HG02852 (cell line): Measurements from ENCODE around the gene PSMD10.

Source experiments
- ATAC-seq: cut with Tn5 transposase; IDR thresholded peaks from one replicate; pipeline ENCODE4 v1.9.1; 2021; ENCODE audit warnings: mild to moderate bottlenecking, moderate library complexity; ENCODE audit not compliant: unreplicated experiment

Gene PSMD10

GRCh38 chrX:108091264-108091877 is at the start of gene PSMD10, which contains the start of gene ATG4A:
TSS of gene PSMD10 (minus strand) at chrX:108091542. CDS start at chrX:108091520, 22 bp downstream.
TSS of gene ATG4A (plus strand) at chrX:108091778. CDS start at chrX:108091827, 49 bp downstream.
- peak; percentile 95 for ATAC-seq

DNA sequence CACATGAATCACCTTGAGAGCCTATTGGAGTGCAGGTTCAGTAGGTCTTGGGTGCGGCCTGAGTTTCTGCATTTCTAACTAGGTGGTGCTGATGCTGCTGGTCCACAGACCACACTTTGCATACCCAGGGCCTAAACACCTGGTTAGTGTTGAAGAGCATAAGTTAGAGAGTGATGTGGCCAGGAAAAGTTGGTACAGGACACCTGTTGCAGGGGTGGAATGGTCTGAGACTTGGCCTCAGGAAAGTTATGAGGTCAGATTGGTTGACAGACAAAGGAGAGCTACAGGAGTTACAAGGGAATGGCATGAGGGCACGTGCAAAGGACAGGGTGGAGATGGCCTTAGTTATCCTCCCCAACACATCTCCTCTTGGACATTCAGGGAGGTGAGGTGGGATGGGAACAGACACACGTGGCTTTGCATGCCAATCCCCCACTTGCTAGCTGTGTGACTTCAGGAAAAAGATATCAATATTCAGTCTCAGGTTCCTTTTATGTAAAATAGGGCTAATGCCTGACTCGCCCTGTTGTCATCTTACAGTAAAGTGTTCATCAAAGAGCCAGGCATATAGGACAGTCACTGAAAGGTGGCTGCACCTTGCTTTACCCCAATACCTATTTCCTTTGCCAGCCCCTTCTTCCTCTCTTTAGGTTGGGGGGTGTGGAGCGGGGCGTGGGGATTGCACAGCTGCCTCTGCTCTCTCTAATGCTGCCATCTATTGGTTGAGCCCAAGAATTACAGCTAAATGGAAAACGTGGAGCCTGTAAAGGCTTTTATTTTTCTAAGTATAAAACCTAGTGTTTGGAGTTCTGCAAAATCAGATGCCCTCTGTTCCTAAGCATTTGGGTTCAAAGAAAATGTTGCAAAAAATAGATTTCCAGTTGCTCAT is 47.7 kb upstream of the PSMD10 start:
- ATAC-seq = no peak

DNA sequence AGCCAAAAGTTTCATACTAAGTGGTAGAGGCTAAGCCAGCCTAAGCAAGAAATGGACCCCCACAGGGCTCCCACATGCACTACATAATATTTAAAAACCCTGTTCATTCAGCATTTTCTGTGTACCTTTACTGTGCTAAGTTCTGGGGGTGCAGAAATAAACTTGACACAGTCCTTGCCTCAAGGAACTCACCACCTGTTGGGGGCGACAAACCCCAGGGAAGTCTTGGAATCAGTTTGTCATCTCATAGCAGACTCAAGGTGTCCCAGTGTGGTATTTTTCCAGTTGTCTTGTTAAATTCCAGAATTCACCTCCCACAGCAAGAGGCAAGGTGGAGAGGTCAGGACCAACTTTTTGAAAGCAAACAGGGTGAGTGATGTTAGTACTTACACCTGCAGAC is 43.4 kb upstream of the PSMD10 start:
- ATAC-seq = no peak

DNA sequence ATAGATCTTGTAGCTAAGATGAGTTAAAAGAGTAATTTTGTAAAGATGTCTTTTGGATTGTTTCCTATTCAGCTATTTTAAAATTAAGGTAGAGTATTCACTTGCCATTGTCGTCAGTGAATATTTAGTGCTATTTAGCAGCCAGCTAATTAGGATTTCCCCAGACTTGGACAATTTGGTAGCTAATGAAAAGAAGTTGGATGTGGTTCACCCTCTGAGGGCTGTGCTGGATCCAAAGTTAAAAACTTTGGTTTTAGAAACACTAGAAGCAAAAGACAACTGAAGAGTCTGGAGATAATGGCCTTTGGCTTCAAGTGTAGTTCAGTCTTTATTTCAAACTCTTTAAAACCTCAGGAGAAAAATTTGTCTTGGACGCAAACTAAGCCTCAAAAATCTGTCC is 41.5 kb upstream of the PSMD10 start:
- ATAC-seq = no peak

DNA sequence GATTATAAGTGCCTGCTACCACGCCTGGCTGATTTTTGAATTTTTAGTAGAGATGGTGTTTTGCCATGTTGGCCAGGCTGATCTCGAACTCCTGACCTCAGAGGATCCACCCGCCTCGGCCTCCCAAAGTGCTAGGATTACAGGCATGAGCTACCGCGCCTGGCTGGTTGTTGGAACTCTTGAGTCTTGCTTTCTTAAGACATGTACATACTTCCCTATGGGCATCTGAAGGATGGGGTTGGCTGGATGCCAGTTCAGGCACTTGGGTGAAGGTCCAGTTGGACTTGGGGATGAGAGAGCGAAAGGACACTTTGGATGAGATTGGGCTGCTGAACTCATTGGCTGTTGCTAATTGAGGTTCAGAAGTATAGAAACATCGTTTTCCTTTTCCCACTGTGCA is 40.7 kb upstream of the PSMD10 start:
- ATAC-seq = no peak

- ATAC-seq = no peak
These were observed 40.1 kb upstream of the PSMD10 start for GRCh38 chrX:108131471-108131870.

DNA sequence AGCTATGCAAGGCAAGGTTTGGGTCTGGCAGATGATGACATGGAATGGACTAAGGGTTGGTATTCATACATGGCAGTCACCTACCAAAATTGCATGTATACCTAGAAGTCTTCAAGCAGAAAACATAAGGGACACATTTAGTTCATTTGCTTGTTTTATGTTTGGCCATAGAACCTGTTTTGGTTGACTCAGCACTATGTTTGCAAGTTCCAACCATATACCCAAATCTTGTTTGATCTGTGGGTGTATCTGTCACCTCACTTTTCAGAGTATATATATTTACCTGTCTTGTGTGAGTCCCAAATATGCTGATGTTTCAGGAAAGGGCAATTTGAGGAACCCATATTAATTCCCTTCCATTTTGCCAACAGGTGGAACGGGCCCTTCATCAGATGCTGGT is 39.5 kb upstream of the PSMD10 start:
- ATAC-seq = no peak

DNA sequence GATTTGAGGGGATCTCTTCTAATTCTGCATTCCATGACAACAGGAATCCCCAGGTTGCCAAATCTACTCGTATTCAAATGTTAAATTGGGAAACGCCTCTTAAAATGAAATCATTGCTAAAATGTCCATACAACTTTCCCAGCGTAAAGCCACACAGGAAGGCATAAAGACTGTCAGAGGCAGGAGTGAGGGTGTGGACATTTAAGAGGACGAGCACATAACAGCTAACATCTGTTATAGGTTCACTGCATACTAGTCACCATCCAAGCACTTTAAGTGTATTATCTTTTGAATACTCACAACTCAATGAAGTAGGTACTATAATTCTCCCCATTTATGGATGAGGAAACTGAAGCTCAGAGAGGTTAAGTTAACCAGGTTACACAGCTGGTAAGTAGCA is 35.8 kb upstream of the PSMD10 start:
- ATAC-seq = no peak

DNA sequence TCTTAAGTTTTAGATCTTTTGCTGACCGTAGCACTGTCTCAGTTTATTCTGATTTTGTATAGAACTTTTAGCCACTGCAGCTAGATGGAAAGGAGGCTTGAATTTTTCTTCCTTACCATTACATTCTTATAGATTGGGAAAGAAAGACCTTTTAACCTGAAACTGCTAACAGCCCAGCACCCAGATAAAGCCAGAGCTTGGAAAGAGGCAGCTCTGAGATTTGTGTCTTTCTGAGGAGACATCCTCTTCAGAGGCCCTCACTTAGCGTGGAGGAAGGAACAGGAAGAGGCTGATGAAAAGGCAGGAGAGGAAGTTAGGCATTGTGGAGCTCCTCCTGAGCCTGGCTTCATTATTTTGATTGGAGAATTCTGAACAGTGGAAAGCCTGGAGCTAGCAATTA is 35.3 kb upstream of the PSMD10 start:
- ATAC-seq = no peak

- ATAC-seq = no peak
These were observed 32.4 kb upstream of the PSMD10 start for GRCh38 chrX:108123591-108124366.

DNA sequence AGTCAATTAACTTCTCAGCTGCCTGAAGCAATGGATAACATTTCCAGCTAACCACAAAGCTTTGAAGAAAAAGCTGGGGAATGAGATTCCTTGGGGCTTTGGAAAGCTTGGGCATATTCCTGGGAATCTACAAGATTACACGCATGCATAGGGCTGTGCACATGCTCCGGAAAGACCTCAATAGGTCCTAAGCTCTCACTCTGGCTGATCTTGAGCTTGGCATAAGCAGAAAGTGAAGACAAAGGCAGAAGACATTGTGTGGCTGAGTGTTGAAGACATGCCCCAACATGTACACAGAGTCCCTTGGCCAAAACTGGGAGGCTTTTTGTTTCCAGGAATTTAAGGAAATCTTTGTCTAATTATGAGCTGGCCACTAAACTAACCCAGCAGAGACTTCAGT is 31.4 kb upstream of the PSMD10 start:
- ATAC-seq = no peak

DNA sequence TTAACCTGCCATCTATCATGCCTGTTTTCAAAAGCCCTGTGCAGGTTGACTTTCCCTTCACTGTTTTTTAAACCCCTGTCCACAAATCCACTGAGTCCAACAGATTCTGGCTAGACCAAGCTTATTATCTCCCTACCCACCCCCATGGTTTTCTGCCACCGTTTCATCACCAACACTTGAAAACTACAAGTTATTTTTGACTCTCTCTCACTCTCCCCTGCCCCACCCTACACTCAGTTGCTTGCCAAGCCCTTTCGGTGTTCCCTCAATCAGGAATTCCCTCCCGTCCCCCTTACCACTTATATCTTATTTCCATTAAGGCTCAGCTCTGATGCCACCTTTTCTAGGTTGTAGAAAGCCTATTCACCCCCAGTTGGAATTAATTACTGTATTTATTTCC is 29.9 kb upstream of the PSMD10 start:
- ATAC-seq = no peak

DNA sequence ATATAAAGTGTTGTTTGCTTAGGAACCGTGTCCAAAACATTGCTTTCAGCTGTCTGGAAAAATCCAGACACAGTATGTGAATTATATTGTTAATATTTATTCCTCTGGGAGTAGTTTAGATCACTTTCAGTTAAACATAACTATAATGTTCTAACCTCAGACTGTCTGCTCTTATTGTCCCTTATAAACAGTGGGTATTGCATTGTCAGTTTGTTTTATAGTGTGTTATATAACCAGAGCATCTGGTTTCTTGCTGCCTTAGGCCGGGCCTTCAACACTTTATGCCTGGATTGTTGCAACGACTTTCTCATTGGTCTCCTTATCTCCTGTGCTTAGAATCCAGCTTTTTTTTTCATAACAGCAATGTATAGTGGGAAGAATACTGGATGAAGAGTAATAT is 26.6 kb upstream of the PSMD10 start:
- no peak for ATAC-seq

GRCh38 chrX:108114541-108114940 is 23.2 kb upstream of the PSMD10 start:
- no peak for ATAC-seq

DNA sequence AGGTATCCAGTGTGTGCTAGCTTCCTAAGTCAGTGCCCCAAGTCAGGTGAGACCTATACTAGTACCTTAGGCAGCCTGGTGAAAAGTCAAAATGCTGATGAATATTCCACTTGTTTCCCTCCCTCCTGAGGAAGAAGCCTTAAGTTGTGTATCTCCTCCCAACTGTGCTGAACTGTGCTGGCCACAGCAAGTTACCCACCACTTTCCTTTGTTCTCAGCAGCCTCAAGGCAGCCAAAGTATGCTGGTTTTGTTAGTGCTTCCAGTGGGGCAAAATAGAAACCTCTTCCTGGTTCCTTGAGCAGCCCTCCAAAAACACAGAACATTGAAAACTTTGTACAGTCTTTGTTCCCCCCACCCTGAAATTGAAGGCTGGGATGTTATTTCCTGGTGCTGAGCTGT is 14.1 kb upstream of the PSMD10 start:
- ATAC-seq = no peak

DNA sequence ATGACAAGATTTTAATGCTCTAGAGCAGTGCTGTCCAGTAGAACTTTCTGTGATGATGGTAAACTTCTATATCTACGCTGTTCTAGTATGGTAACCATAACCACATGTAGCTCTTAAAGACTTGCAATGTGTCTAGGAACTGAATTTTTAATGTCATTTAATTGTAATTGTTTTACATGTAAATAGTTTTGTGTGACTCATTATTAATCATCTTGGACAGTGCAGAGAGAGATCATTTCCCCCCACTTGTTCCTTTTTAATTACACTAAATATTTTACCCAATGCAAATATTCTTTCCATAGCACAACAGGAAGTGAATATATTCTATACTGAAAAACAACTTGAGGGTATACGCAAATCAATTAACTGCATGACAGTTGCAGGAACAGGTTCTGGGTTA is 6.0 kb upstream of the PSMD10 start:
- ATAC-seq = no peak

DNA sequence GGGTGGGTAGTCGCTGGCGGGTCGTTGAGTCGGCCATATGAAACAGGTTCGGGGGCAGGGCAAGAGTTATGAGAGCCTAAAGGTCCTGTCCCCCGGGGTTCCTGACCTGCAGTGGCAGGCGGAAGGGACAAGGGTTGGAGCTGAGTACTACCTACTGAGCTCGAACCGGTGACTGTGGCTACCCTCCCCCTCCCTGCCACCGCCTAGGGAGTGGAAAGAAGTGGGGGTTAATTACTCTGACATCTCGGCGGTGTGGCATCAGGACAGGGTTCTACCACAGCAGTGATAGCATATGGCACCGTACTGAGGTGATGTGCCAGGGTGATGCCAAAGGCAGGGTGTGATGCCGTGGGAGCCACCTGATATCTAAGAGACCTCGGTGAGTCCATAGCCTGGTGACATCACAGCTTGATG is 543 bp upstream of the PSMD10 start:
- ATAC-seq = peak; percentile 50

GRCh38 chrX:108090491-108091263 is 665 bp downstream of the PSMD10 start:
- ATAC-seq = no peak

GRCh38 chrX:108088511-108088910 is 2.8 kb downstream of the PSMD10 start:
- ATAC-seq = no peak

DNA sequence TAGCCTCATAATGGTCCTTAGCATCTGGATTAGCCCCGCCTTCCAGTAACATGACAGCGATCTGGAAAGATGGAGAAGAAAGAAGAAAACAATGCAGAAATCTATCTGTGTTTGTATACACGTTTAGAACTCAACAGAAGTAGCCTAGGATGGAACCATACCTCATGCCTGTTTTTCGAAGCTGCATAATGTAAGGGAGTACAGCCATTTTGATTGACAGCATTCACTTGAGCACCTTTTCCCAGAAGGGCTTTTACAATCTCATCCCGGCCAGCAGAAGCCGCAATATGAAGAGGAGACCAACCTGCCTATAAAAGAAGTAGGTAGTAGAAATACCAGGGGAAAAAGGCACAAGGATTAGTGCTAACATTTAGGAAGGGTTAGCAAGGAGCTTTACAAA is 3.5 kb downstream of the PSMD10 start:
- ATAC-seq = no peak

DNA sequence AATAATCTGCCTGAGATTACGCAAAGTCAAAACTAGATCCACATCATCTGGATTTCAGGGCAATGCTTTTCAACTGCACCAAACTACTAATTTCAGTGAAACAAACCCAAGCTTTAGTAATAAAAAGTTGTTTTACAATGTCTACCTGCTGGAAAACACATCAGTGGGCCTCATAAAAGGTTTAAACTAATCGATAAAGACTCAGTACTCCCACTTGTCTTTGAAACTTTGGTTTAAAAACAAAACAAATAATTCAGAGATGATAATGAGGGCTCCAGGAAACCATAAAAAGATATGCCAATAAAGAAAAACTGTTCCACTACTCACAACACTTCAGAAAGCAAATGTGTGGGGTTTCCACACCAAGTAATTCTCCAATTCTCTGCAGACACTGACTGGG is 10.2 kb downstream of the PSMD10 start:
- ATAC-seq = no peak
